OCI-LY1 (cell line): Measurements from ENCODE around the gene ARMH2.

ENCODE experiments used
- H2AFZ ChIP-seq: fragments of 200-600 bp; sonication (generic), shearing (Covaris generic); 2 replicates; pipeline ENCODE4 v1.6.0; 2014; ENCODE audit warnings: antibody characterized with exemption, mild to moderate bottlenecking, low read length
- H3F3A ChIP-seq: fragments of 200-600 bp; sonication (generic), shearing (Covaris generic); 2 replicates; pipeline ENCODE4 v1.6.0; 2014; ENCODE audit warnings: mild to moderate bottlenecking, antibody characterized with exemption, low read length, moderate library complexity; ENCODE audit not compliant: insufficient read depth
- H3K27ac ChIP-seq: fragments of 200-600 bp; sonication (generic); 2 replicates; pipeline ENCODE4 v1.5.1; 2014; ENCODE audit warnings: low read length, mixed run types, mild to moderate bottlenecking, low read depth; ENCODE audit not compliant: poor library complexity, severe bottlenecking
- H3K27me3 ChIP-seq: fragments of 200-600 bp; sonication (generic); 2 replicates; pipeline ENCODE4 v1.6.0; 2014; ENCODE audit warnings: antibody characterized with exemption, mild to moderate bottlenecking, low read length, moderate library complexity; ENCODE audit not compliant: insufficient read depth
- H3K36me3 ChIP-seq: fragments of 200-600 bp; sonication (generic); 2 replicates; pipeline ENCODE4 v1.6.1; 2014; ENCODE audit warnings: mild to moderate bottlenecking, antibody characterized with exemption, low read length, moderate library complexity, mixed read lengths; ENCODE audit not compliant: insufficient read depth
- H3K4me1 ChIP-seq: fragments of 200-600 bp; sonication (generic); 2 replicates; pipeline ENCODE4 v1.5.1; 2014; ENCODE audit warnings: mild to moderate bottlenecking, low read length, moderate library complexity; ENCODE audit not compliant: insufficient read depth, severe bottlenecking
- H3K4me2 ChIP-seq: fragments of 200-600 bp; sonication (generic), shearing (Covaris generic); 2 replicates; pipeline ENCODE4 v1.6.1; 2014; ENCODE audit warnings: low read length
- H3K4me3 ChIP-seq: fragments of 200-600 bp; sonication (generic); 2 replicates; pipeline ENCODE4 v1.5.1; 2014; ENCODE audit warnings: low read length, low read depth, mild to moderate bottlenecking, mixed read lengths; ENCODE audit not compliant: poor library complexity, severe bottlenecking
- H3K79me2 ChIP-seq: fragments of 200-600 bp; shearing (Covaris generic); 2 replicates; pipeline ENCODE4 v1.6.1; 2016; ENCODE audit warnings: mixed run types, low read length, mixed read lengths; ENCODE audit not compliant: insufficient read depth
- H3K9ac ChIP-seq: fragments of 200-600 bp; sonication (generic), shearing (Covaris generic); 2 replicates; pipeline ENCODE4 v1.6.1; 2014; ENCODE audit warnings: mild to moderate bottlenecking, low read length, mixed read lengths
- H3K9me2 ChIP-seq: fragments of 200-600 bp; sonication (generic), shearing (Covaris generic); 2 replicates; pipeline ENCODE4 v1.6.1; 2014; ENCODE audit warnings: low read depth, mild to moderate bottlenecking, low read length, mixed read lengths
- H3K9me3 ChIP-seq: fragments of 200-600 bp; shearing (Covaris generic); 2 replicates; pipeline ENCODE4 v1.6.1; 2014; ENCODE audit warnings: low read length, mixed read lengths
- H4K20me1 ChIP-seq: fragments of 200-600 bp; sonication (generic), shearing (Covaris generic); 2 replicates; pipeline ENCODE4 v1.6.0; 2016; ENCODE audit warnings: mild to moderate bottlenecking, low read length; ENCODE audit not compliant: insufficient read depth
- CTCF ChIP-seq: fragments of 200-600 bp; sonication (generic), shearing (Covaris generic); IDR thresholded peaks from 2 replicates; pipeline ENCODE4 v1.5.1; 2017; ENCODE audit warnings: mild to moderate bottlenecking, antibody characterized with exemption, low read length, moderate library complexity, mixed read lengths
- EZH2 ChIP-seq: fragments of 200-600 bp; sonication (generic), shearing (Covaris generic); IDR thresholded peaks from 2 replicates; pipeline ENCODE4 v1.8.0; 2017; ENCODE audit warnings: borderline replicate concordance, mixed run types, mild to moderate bottlenecking, antibody characterized with exemption, low read length, moderate library complexity, mixed read lengths

ARMH2 gene

GRCh38 chr6:24825130-24825630, 26.5 kb upstream of the ARMH2 start:
- H3K9me2 ChIP-seq: no peaks in the 10 kb centered on the region
- H3K36me3 ChIP-seq: peaks cover 49% of the 10 kb centered on the region
- no peaks in the 10 kb centered on the region for H3F3A ChIP-seq
- H2AFZ ChIP-seq: no peak overlapping the region
- H3K27ac ChIP-seq: no peak overlapping the region
- TF ChIP-seq CTCF (no peak), EZH2 (no peak)
- H4K20me1 ChIP-seq: no peaks in the 10 kb centered on the region
- H3K9ac ChIP-seq: no peak overlapping the region
- H3K9me3 ChIP-seq: no peaks in the 10 kb centered on the region
- no peak overlapping the region for H3K4me3 ChIP-seq
- H3K4me2 ChIP-seq: no peak overlapping the region
- no peaks in the 10 kb centered on the region for H3K27me3 ChIP-seq
- H3K79me2 ChIP-seq: no peaks in the 10 kb centered on the region
- no peaks in the 10 kb centered on the region for H3K4me1 ChIP-seq

GRCh38 chr6:24824142-24824938, 25.6 kb upstream of the ARMH2 start:
- H3K27me3 ChIP-seq: no peaks in the 10 kb centered on the region
- H3K79me2 ChIP-seq: no peaks in the 10 kb centered on the region
- no peaks in the 10 kb centered on the region for H3K4me1 ChIP-seq
- H3K27ac ChIP-seq: no peak overlapping the region
- H3K9me2 ChIP-seq: no peaks in the 10 kb centered on the region
- H3F3A ChIP-seq: no peaks in the 10 kb centered on the region
- no peak overlapping the region for H2AFZ ChIP-seq
- H4K20me1 ChIP-seq: no peaks in the 10 kb centered on the region
- H3K4me2 ChIP-seq: no peak overlapping the region
- peaks cover 42% of the 10 kb centered on the region for H3K36me3 ChIP-seq
- H3K4me3 ChIP-seq: no peak overlapping the region
- TF ChIP-seq CTCF (no peak), EZH2 (no peak)
- no peak overlapping the region for H3K9ac ChIP-seq
- no peaks in the 10 kb centered on the region for H3K9me3 ChIP-seq

- no peak overlapping the region for H3K9ac ChIP-seq
- peaks cover 42% of the 10 kb centered on the region for H3K36me3 ChIP-seq
- no peak overlapping the region for H3K4me3 ChIP-seq
- H2AFZ ChIP-seq: no peak overlapping the region
- TF ChIP-seq CTCF (no peak), EZH2 (no peak)
- no peaks in the 10 kb centered on the region for H3K4me1 ChIP-seq
- H4K20me1 ChIP-seq: no peaks in the 10 kb centered on the region
- no peaks in the 10 kb centered on the region for H3K27me3 ChIP-seq
- no peak overlapping the region for H3K4me2 ChIP-seq
- no peak overlapping the region for H3K27ac ChIP-seq
- H3K9me2 ChIP-seq: no peaks in the 10 kb centered on the region
- no peaks in the 10 kb centered on the region for H3K9me3 ChIP-seq
- H3K79me2 ChIP-seq: no peaks in the 10 kb centered on the region
- H3F3A ChIP-seq: no peaks in the 10 kb centered on the region
Measured at GRCh38 chr6:24823185-24823584, 24.5 kb upstream of the ARMH2 start.
